Hepatocyte (in vitro differentiated cells): ENCODE data around the gene ZNF814.

Source experiments
- EZH2 ChIP-seq: fragments of 200-600 bp; sonication (generic); IDR thresholded peaks from 2 replicates; pipeline ENCODE4 v1.6.1; 2016; ENCODE audit warnings: antibody characterized with exemption, mild to moderate bottlenecking, borderline replicate concordance
- TF ChIP-seq, protein P1 (sequence below): fragments of 200-600 bp; sonication (generic); IDR thresholded peaks from 2 replicates; pipeline ENCODE4 v1.5.1; 2016; ENCODE audit warnings: antibody characterized with exemption, mild to moderate bottlenecking; ENCODE audit not compliant: poor library complexity

DNA sequence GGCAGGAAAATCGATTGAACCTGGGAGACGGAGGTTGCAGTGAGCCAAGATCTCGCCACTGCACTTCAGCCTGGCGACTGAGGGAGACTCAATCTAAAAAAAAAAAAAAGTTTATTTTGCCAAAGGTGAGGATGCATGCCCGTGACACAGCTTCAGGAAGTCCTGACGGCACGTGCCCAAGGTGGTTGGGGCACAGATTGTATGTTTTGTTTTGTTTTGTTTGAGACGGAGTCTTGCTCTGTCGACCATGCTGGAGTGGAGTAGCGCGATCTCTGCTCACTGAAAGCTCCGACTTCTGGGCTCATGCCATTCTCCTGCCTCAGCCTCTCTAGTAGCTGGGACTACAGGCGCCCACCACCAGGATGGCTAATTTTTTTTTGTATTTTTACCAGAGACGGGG, 70.9 kb downstream of the ZNF814 start:
- TF ChIP-seq, protein P1, sequence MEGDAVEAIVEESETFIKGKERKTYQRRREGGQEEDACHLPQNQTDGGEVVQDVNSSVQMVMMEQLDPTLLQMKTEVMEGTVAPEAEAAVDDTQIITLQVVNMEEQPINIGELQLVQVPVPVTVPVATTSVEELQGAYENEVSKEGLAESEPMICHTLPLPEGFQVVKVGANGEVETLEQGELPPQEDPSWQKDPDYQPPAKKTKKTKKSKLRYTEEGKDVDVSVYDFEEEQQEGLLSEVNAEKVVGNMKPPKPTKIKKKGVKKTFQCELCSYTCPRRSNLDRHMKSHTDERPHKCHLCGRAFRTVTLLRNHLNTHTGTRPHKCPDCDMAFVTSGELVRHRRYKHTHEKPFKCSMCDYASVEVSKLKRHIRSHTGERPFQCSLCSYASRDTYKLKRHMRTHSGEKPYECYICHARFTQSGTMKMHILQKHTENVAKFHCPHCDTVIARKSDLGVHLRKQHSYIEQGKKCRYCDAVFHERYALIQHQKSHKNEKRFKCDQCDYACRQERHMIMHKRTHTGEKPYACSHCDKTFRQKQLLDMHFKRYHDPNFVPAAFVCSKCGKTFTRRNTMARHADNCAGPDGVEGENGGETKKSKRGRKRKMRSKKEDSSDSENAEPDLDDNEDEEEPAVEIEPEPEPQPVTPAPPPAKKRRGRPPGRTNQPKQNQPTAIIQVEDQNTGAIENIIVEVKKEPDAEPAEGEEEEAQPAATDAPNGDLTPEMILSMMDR: no peak
- no peak for TF ChIP-seq EZH2
